DMS153 (cell line): ENCODE measurements around the gene TBCD.

Experiments
- DNase-seq: peaks from one replicate; lab custom pipeline; 2025; lab: John Stamatoyannopoulos, UW

Gene TBCD

GRCh38 chr17:82902972-82903874 lies 151.4 kb downstream of the TBCD start:
- no peak for DNase-seq

GRCh38 chr17:82905130-82905529 lies 153.3 kb downstream of the TBCD start:
- no peak for DNase-seq

- no peak for DNase-seq
Observed at GRCh38 chr17:82907797-82908542, 156.1 kb downstream of the TBCD start.

GRCh38 chr17:82908543-82909160 lies 156.8 kb downstream of the TBCD start:
- no peak for DNase-seq

GRCh38 chr17:82909322-82909904 lies 157.5 kb downstream of the TBCD start:
- DNase-seq = no peak

- DNase-seq = no peak
Observed at GRCh38 chr17:82910041-82910481, 158.2 kb downstream of the TBCD start.

- no peak for DNase-seq
Observed at GRCh38 chr17:82910770-82911169, 158.9 kb downstream of the TBCD start.

- no peak for DNase-seq
Observed at GRCh38 chr17:82911822-82912221, 160.0 kb downstream of the TBCD start.

- no peak for DNase-seq
Observed at GRCh38 chr17:82912484-82913089, 160.7 kb downstream of the TBCD start.

- DNase-seq = no peak
Observed at GRCh38 chr17:82913304-82914043, 161.6 kb downstream of the TBCD start.

- DNase-seq = no peak
Observed at GRCh38 chr17:82914375-82914774, 162.5 kb downstream of the TBCD start.

GRCh38 chr17:82915010-82915756 lies 163.3 kb downstream of the TBCD start:
- no peak for DNase-seq

- DNase-seq = no peak
Observed at GRCh38 chr17:82915757-82916027, 163.8 kb downstream of the TBCD start.

- no peak for DNase-seq
Observed at GRCh38 chr17:82917699-82918345, 166.0 kb downstream of the TBCD start.

GRCh38 chr17:82918508-82918907 lies 166.6 kb downstream of the TBCD start:
- DNase-seq = no peak

- no peak for DNase-seq
Observed at GRCh38 chr17:82920150-82920549, 168.3 kb downstream of the TBCD start.

- no peak for DNase-seq
Observed at GRCh38 chr17:82920715-82921114, 168.8 kb downstream of the TBCD start.

- no peak for DNase-seq
Observed at GRCh38 chr17:82921426-82921825, 169.6 kb downstream of the TBCD start.

GRCh38 chr17:82922646-82923045 lies 170.8 kb downstream of the TBCD start:
- no peak for DNase-seq
